Gastrocnemius medialis (tissue), 4 donors: ENCODE measurements around the gene NLRP5.

Source experiments
- CTCF ChIP-seq, 5 experiments: fragments of 450-650 bp in 3 of 5; fragments of 200-600 bp in 2 of 5; sonication (generic) in 2 of 5; IDR thresholded peaks in 4 of 5; conservative IDR thresholded peaks in 1 of 5; 1 replicate in 4 of 5; 2 replicates in 1 of 5; pipeline ENCODE4 v1.5.1; 2016 to 2019; ENCODE audit warnings: antibody characterized with exemption in 5 of 5, mild to moderate bottlenecking in 3 of 5, moderate library complexity in 3 of 5
- POLR2A ChIP-seq, 2 donors: fragments of 450-650 bp; IDR thresholded peaks; one replicate each; pipeline ENCODE4 v1.6.1; 2017; ENCODE audit warnings: antibody characterized with exemption in 2 of 2, mild to moderate bottlenecking in 2 of 2, moderate library complexity in 2 of 2

- TF ChIP-seq CTCF (IDR thresholded peaks at IDR 0.05 in 4 of 5, conservative IDR thresholded peaks at IDR 0.05 in 1 of 5) (no peak), POLR2A (IDR thresholded peaks at IDR 0.05) (no peak)
Observed at GRCh38 chr19:55973982-55974381, 12.6 kb upstream of the NLRP5 start.
